ENCODE data around the gene SRSF9.
A peak's percentile ranks its signal among the peaks of the same experiment; 100 is the strongest.
"Not testable (repeated sequence)": the region's sequence is repeated elsewhere in the genome, so short reads cannot be mapped to it uniquely, and the experiment has no call there.

The SRSF9 gene, protein sequence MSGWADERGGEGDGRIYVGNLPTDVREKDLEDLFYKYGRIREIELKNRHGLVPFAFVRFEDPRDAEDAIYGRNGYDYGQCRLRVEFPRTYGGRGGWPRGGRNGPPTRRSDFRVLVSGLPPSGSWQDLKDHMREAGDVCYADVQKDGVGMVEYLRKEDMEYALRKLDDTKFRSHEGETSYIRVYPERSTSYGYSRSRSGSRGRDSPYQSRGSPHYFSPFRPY

DNA sequence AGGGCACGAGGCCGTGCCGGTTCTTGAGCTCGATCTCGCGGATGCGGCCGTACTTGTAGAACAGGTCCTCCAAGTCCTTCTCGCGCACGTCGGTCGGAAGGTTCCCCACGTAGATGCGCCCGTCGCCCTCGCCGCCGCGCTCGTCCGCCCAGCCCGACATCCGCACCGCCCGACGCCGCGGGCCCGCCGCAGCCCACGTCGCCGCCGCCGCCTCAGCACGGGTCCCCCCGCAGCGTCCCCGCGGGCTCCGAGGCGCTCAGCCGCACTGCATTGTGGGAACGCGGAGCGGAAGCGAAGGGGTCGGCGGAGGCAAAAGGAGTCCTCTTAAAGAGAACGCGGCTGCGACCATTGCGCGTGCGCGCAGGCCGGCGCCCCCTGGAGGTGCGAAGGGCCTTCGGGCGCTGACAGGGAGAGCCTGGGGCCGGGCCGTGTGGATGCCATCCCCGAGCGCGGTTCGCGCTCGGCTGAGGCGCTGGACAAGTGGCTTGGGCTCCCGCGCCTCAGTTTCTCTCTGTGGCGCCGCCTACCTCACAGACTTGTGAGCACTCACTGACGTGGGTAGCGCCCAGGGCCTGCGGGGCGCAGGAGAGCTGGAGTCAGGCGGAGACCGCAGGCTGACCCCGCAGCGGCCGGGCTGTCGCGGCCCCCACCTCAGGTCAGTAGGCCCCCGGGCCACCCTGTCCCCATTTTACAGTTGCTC is at the start of gene SRSF9:
Gene SRSF9 (minus strand): TSS at position 299 of the 700 bp plus-strand sequence. CDS start 139 bp downstream, at position 160.
- DNase-seq (ENCODE audit: low read depth in 2 of 2), result peak; percentile 95

DNA sequence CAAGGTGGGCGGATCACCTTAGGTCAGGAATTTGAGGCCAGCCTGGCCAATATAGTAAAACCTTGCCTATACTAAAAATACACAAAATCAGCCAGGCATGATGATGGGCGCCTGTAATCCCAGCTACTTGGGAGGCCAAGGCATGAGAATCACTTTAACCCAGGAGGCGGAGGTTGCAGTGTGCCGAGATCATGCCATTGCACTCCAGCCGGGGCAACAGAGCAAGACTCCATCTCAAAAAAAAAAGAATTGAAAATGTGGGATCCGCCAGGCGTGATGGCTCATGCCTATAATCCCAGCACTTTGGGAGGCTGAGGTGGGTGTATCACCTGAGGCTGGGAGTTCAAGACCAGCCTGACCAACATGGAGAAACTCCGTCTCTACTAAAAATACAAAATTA is 49.8 kb upstream of the SRSF9 start:
- not testable (repeated sequence) for DNase-seq (ENCODE audit: low read depth in 2 of 2)

DNA sequence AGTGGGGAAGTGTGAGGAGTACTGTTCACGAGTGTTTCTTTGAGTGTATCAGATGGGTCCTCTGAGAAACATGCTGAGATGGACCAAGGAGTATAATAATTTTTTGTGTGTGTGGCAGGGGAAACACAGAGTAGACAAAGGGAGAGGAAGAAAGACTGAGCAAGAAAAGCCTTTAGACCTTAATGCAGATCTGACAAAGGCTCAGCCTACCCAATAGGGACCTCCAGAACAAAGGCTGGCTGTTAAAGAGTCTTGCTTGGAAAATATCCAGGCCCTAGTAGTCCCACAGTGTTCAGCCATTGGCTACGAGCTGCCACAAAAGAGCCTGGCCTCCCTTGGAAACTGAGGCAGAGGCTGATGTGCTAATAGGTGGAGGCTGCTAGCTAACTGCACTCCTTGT is 45.9 kb upstream of the SRSF9 start:
- no peak for DNase-seq (ENCODE audit: low read depth in 2 of 2)

DNA sequence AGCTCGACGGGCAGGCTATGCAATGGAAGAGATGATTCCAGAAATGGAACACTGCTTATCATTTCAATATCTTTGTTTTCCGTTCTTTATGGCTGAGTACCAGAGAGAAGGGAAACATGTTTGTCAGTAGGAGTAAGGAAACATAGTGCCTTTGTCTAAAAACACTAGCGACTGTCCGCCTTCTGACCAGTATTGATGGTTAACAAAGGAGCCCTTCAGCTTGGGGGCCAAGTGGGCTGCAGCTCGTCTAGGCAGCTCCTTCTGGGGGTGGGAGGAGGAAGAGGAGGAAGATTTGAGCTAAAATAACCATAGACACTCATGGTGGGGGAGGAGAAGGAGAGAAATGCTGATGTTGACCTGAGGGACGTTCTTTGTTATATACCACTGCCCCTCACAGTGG is 44.5 kb upstream of the SRSF9 start:
- no peak for DNase-seq (ENCODE audit: low read depth in 2 of 2)

DNA sequence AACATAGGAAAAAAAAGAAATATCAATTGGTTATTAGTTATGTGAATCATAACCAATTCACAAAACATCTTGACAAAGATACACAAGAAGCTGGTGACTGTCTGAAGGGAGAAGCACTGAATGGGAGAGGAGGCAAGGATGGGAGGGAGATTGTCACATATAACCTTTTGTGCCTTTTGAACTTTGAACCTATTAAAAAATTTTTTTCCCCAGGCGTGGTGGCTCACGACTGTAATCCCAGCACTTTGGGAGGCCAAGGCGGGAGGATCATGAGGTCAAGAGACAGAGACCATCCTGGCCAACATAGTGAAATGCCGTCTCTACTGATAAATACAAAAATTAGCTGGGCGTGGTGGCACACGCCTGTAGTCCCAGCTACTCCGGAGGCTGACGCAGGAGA is 39.0 kb upstream of the SRSF9 start:
- no peak for DNase-seq (ENCODE audit: low read depth in 2 of 2)

DNA sequence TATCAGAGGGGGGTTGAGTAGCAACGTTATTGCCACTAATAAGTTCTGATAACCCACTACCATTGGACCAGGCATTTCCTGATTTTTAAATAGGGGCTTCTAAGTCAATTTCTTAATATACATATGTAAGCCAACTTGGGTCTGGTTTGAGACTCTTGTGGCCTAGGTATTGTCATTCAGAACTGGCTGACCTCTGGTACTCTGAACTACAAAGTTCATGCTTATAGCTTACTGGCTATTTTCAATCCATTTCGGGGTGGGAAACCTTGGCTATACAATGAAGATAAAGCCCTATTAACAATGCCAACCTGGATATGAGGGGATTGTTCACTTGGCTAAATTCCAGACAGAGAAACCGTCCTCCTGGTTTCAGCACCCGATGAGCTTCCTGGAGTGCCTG is 35.0 kb upstream of the SRSF9 start:
- DNase-seq (ENCODE audit: low read depth in 2 of 2), result no peak

DNA sequence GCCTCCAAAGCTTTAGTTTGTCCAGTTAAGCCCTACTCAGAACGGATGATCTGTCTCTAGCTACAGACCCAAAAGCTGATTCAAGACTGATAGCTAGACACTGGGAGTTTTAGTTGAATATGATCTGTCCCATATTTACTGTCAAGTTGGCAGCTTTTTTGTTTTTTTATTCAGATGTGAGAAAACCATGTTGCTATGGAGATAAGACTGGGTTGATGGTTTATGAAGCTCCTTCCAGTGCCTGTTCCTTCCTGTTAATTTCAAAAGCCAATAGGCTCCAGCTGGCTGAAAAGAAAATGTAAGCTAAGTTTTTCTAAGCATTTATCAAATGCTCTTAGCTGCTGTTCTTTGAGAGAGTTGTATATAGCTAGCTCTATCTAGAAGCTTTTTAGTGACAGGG is 31.0 kb upstream of the SRSF9 start:
- no peak for DNase-seq (ENCODE audit: low read depth in 2 of 2)

DNA sequence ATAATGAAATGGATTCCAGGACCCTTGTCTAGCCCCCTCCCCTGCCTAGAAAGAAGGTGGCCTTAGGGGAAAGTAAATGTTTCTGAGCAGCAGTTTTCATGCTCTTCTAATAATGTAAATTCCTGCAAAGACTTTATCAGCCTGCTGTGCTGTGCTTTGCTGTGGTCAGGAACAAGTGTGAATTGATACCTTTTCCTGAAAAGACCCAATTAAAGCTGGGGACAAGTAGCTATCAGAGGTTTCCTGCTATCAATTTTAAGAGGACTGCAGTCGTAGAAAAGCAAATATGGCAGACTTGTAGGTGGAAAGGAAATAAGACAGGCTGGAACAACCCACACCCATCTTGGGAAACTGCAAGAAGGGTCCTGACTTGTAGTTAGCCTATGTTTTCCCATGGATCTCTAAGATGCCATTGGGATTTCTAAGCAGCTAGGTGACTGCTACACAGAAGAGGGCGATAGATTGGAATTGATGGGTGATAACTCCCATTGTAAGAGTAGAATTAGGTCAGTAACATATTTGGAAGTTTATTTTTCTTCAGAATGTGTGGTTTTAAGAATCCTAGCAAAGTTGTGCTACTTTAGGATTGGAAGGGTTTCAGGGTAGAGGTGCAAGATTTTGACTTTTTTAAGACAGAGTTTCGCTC is 29.4 kb upstream of the SRSF9 start:
- DNase-seq (ENCODE audit: low read depth in 2 of 2), result no peak

DNA sequence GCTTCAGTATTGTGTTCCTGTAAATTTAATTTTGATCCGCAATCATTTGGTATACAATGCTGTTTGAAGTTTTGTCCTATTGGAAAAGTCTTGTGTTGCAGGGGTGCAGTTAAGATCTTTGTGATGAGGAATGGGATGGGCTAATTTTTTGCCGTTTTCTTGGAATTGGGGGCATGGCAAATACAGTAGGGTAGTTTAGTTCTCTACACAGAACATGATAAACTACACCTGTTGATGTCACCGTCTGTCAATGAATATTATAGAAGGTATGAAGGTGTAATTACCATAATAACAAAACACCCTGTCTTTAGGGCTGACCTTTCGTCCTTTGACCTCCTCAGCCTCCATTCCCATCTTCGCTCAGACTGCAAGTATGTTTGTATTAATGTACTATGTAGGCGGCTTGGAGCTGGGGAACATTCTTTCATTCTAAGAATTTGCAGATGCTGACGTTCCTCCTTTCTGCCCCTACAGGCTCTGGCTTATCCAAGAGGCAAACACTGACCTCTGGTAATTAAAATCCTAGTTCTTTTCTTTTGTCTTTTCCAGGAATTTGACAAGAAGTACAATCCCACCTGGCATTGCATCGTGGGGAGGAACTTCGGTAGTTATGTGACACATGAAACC is 28.1 kb upstream of the SRSF9 start:
- DNase-seq (ENCODE audit: low read depth in 2 of 2), result no peak

DNA sequence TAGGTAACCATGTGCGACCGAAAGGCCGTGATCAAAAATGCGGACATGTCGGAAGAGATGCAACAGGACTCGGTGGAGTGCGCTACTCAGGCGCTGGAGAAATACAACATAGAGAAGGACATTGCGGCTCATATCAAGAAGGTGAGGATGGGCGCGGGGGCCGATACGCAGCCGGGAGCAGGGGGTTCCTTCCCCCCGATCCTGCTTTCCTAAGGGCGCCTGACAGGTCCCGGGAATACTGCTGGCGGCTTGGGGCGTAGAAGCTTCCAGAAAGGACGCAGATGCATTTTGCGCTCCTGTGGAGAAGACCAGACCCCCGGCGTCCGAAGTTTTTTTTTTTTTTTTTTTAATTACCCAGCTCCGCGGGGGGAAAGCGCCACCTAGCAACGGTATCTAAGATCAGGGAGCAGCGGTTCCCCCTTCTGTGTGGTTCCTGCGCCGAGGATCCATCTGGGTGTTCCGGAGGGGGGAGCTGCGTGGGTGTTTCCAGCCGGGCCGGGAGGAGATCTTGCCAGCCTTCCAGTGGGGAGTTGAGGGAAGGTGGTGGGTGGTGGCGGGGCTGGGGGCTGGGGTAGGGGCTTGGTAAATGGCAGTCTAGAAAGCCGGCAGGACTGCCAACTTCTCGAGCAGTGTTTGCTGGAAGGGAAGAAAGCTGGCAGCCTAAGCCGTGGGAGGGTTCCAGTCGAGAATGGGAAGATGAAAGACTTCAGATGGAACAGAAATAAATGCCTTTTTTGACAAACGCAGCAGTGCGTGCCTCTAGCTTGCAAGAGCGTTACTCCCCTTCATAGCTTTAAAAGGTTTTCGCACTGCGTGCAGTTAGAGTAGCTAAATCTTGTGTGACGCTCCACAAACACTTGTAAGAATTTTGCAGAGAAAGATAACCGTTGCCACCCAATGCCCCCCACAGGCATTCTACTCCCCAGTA is 27.1 kb upstream of the SRSF9 start:
- DNase-seq (ENCODE audit: low read depth in 2 of 2), result peak in 1 of 2 donors; percentile 3

DNA sequence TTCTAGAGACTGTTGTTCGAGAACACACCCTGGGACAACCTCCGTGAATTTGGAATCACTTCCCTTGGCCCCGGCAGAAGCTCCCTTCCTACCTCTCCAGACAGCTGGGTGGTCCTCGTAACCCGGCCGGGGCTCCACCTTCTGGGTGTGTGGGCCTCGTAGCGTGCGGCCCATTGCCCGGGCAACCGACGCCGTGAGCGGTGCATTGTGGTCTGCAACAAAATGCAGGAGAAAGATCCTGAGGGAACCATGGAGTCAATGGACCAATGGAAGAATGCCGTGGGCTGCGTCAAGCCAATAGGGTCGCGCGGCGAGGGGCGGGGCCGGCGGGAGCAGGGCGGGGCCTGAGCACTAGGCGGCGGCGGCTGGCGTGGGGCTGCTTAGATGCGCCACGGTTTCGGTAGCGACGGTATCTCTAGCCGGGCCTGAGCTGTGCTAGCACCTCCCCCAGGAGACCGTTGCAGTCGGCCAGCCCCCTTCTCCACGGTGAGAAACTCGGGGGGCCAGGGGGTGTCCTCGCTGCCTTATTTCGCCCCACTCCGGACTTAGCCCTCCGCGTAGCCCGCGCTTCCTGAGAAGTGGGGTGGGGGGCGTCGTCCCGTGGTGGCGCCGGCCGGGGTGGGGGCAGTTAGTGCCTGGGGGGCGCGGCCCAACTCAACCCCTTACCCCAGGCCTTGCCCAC is 26.3 kb upstream of the SRSF9 start, which contains the start of gene DYNLL1:
Gene DYNLL1 (plus strand): TSS at position 383 of the 682 bp plus-strand sequence. CDS start 309 bp downstream, outside the sequence.
- peak; percentile 90 to 98 for DNase-seq (ENCODE audit: low read depth in 2 of 2)

DNA sequence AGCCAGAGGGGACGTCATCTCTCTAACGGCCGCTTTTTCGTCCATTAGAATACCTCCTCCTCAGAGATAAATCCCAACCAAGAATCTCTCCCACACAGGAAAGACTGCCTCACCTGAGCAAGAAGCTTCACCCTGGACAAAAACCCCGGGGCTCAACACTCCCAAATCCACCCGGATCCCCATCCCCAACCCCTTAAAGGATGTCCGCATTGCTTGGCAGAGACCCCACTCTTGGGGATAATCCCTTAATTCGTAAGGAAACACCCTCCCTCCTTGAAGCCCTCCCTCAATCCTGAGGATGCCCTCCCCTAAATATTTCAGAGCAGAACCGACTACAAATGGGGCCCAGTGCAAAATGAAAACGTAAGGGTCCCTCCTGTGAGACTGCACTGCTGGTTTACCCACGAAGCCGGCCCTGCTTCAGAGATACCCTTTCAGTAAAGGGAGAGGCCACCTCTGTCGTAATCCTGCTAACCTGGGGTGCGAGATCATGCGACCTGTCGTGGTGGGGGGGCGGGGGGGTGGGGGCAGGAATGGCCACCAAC is 25.7 kb upstream of the SRSF9 start:
- DNase-seq (ENCODE audit: low read depth in 2 of 2), result no peak

DNA sequence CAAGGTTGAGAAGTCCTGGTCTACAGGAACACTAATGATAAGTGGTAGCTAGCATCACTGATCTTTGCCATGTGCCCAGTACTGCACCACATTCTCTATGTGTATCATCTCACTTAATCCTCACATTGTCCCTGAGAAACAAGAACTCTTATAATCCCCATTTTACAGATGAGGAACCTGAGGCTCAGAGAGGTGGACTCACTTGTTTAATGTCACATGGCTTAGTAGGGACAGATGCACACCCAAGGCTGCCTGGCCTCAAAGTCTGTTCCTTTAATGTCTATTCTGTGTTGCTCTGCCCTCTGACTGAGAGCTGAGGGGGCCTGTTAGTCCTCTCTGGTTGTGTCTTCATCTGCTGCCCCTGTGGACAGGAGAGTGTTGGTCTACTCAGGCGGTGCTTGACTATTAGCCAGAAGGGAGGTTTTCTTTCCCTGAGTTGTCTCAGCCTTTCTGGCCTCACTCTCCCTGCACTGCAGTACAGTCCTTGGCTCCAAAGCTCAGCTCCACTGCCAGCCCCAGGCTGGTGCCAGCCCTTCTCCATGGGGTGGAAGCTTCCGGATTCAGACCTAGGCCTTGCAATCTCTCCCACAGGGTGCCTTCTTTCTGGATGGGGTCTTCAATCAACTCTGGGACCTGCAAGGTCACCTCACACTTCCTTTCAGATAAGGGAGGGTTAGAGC is 21.4 kb upstream of the SRSF9 start:
- no peak for DNase-seq (ENCODE audit: low read depth in 2 of 2)

DNA sequence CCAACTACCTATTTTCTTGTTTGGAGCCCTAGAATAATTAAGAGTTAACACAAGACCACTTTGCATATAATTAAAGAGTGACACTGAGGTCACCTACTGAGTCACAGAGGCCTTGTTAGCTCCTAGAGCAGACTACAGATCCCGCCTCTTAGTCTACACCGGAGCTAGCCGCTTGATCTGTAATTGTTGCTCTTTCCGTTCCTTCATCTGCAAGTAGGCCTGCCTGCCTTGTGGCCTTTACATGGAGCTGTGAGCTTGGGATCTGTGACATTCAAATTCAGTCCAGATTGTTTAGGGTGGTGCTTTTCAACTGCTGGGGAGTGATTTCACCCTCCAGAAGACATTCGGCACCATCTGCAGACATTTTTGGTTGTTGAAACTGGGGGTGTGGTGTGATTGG is 20.8 kb upstream of the SRSF9 start:
- DNase-seq (ENCODE audit: low read depth in 2 of 2), result no peak

DNA sequence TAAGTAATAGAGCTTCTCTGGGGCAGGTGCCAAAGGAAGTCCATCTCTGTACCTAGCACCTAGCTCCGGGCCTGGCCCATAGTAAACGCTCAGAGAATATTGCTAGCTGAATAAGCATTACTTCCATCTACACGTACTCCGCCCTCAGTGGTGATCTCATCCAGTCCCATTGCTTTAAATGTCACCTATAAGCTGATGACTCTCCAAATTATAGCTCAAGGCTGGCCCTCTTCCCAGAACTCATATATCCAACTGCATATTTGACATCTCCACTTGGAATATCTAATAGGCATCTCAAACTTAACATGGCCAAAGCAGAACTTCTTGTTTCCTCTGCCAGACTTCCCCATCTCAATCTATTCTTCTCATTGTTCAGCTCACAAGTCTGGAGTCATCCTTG is 19.5 kb upstream of the SRSF9 start:
- no peak for DNase-seq (ENCODE audit: low read depth in 2 of 2)

DNA sequence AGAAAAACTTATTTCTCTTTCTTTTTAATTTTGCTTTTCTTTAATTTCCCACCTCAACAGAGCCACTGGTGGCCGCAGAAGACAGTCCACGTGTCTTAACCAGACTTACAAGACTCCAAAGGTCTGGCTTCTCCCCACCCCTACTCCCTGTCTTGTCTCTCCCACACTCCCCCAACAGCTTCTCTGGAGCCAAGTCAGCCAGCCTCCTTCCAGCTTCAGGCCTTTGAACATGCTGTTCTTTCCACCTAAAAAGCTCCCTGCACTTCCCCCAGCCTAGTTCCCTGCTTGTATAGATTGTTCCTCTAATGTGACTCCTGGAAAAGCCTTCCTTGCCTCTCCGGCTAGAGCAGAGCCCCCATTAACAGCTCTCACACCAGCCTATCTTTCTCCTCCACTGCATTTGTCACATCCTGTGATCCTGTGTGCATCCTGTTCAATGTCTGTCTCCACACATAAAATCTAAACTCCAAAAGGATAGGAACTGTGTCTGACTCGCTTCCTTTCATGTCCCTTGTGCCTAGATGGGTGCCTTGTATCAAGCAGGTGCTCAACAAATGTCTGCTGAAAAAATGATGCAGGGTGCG is 18.6 kb upstream of the SRSF9 start:
- DNase-seq (ENCODE audit: low read depth in 2 of 2), result no peak

DNA sequence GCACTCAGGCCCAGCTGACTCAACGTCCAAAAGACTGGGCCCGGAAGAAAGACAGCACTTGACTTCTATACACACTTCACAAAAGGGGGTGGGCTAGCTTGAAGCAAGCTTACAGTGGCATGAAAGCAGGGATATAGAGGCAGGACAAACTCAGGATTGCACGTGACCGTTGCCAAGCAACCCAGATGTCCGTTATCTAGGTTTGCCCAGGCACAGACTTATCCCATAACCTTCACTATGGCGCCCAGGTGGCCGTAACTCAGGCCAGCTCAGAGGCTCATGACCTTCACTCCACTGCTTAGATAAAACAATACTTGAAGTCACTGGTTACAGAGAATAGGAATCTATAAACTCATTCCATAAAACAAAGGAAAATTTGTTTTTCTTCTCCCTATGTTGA is 18.0 kb upstream of the SRSF9 start:
- not testable (repeated sequence) for DNase-seq (ENCODE audit: low read depth in 2 of 2)

DNA sequence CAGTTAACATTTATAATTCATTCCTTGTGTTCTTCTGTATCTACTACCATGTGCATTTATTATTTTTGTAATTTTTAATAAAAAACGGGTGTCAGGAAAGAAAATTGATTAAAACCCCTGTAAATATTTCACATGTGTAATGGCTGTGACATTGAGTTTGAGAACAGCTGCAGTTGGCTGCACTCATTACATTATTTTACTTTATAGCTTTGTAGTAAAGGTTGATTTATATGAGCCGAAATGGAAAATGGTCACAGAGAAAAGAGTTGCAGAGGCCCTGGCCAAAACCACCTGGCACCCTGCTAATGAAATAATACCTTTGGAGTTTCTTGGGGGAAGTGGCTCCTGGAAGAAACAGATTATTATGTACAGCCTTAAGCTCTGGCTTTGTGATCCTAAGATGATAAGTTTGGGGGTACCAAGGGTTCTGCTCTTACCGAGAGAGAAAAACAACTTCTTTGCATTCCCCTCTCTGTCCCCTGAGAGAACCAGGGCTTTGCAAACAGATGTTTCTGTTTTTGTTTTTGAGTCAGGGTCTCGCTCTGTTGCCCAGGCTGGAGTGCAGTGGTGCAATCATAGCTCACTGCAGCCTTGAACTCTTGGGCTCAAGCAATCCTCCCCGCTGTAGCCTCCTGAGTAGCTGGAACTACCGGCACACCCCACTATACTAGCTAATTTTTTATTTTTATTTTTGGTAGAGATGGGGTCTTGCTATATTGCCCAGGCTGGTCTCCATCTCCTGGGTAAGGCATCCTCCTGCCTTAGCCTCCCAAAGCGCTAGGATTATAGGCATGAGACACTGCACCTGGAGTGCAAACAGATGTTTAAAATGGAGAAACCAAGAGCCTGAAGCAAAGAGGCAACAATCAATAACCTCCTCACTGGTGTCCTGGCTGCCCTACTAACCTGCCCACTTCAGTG is 16.7 kb upstream of the SRSF9 start:
- DNase-seq (ENCODE audit: low read depth in 2 of 2), result no peak

All from stimulated activated CD4-positive, alpha-beta T cell treated with anti-CD3 and anti-CD28 coated beads, Interleukin-1b, Interleukin-23, amount 100 ng/mL, for 1 hour (primary cell).